Parathyroid adenoma (tissue), 2 donors: ENCODE data around the gene DNAAF5.
"Not testable (repeated sequence)": the region's sequence is repeated elsewhere in the genome, so short reads cannot be mapped to it uniquely, and the experiment has no call there.

Source experiments
- H2AFZ ChIP-seq: fragments of 300-600 bp; sonication (generic); one replicate; pipeline ENCODE4 v1.7.0; 2017; ENCODE audit warnings: antibody characterized with exemption, mild to moderate bottlenecking
- H3K27ac ChIP-seq: fragments of 300-600 bp; sonication (generic); one replicate; pipeline ENCODE4 v1.7.0; 2017
- H3K27me3 ChIP-seq: fragments of 300-600 bp; sonication (generic); one replicate; pipeline ENCODE4 v1.7.0; 2017; ENCODE audit warnings: low read length; ENCODE audit not compliant: control insufficient read depth, insufficient read depth
- H3K36me3 ChIP-seq: fragments of 300-600 bp; sonication (generic); one replicate; pipeline ENCODE4 v1.7.0; 2017; ENCODE audit warnings: low read length; ENCODE audit not compliant: control insufficient read depth, insufficient read depth
- H3K4me1 ChIP-seq: fragments of 300-600 bp; sonication (generic); one replicate; pipeline ENCODE4 v1.7.0; 2017; ENCODE audit warnings: control low read depth
- H3K4me2 ChIP-seq: fragments of 300-600 bp; sonication (generic); one replicate; pipeline ENCODE4 v1.7.0; 2017; ENCODE audit warnings: low read length
- H3K4me3 ChIP-seq: fragments of 300-600 bp; sonication (generic); one replicate; pipeline ENCODE4 v1.7.0; 2017; ENCODE audit warnings: low read depth, low read length
- H3K79me2 ChIP-seq: fragments of 300-600 bp; sonication (generic); one replicate; pipeline ENCODE4 v1.7.0; 2017; ENCODE audit warnings: control low read depth
- H3K9ac ChIP-seq: fragments of 300-600 bp; sonication (generic); one replicate; pipeline ENCODE4 v1.7.0; 2017; ENCODE audit warnings: mild to moderate bottlenecking
- H3K9me3 ChIP-seq: fragments of 300-600 bp; sonication (generic); one replicate; pipeline ENCODE4 v1.7.0; 2017; ENCODE audit warnings: low read length; ENCODE audit not compliant: control insufficient read depth
- TF ChIP-seq, protein P1 (sequence below): fragments of 300-600 bp; sonication (generic); IDR thresholded peaks from one replicate; pipeline ENCODE4 v1.7.0; 2017; ENCODE audit warnings: antibody characterized with exemption, mild to moderate bottlenecking
- donor health status: primary hyperparathyroidism.

Gene DNAAF5

DNA sequence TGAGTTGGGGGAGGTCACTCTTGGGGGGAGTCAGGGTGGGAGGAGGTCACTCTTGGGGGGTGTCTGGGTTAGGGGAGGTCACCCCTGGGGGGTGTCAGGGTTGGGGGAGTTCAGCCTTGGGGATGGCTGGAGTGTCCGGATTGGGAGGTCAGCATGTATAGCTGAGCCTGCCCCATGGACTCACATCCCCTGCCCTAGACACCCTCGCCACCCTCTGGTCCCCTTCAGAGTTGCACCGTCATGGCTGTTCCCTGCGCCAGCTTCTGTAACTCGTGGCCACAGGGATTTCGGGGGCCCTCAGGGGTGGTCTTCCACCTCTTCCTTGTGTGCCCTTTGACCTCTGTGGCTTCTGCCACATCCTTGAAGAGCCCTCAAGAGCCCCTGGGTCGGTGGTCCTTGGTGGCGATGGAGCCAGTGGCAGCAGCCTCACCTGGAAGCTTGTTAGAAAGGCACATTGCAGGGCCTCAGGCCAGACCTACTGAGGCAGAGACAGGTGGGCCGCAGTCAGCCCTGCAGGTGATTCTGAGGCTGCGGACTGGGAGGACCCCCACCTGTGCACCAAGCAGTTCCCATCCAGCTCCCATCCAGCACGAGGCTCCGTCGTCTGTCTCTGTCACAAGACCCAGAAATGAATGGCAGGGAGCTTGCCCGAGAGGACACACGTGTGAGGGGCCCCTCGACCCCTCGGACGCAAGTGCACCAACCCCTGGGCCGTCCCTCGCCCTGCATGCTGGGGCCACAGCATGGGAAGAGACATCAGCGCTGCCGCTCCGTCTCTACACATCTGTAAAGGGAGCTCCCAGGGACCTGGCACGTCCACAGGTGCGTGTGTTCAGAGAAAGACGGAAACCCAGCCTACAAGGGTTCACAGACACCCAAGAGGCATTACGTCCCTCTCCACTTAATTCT is 61.1 kb downstream of the DNAAF5 start:
- Histone ChIP-seq H3K27ac (no peak overlapping the region), H3K4me3 (no peak overlapping the region), H3K4me1 (no peaks in the 10 kb centered on the region), H3K79me2 (no peaks in the 10 kb centered on the region), H3K4me2 (no peak overlapping the region), H3K36me3 (no peaks in the 10 kb centered on the region), H3K9me3 (no peaks in the 10 kb centered on the region), H3K9ac (no peak overlapping the region), H2AFZ (no peak overlapping the region), H3K27me3 (no peaks in the 10 kb centered on the region)
- TF ChIP-seq, protein P1, sequence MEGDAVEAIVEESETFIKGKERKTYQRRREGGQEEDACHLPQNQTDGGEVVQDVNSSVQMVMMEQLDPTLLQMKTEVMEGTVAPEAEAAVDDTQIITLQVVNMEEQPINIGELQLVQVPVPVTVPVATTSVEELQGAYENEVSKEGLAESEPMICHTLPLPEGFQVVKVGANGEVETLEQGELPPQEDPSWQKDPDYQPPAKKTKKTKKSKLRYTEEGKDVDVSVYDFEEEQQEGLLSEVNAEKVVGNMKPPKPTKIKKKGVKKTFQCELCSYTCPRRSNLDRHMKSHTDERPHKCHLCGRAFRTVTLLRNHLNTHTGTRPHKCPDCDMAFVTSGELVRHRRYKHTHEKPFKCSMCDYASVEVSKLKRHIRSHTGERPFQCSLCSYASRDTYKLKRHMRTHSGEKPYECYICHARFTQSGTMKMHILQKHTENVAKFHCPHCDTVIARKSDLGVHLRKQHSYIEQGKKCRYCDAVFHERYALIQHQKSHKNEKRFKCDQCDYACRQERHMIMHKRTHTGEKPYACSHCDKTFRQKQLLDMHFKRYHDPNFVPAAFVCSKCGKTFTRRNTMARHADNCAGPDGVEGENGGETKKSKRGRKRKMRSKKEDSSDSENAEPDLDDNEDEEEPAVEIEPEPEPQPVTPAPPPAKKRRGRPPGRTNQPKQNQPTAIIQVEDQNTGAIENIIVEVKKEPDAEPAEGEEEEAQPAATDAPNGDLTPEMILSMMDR: no peak

DNA sequence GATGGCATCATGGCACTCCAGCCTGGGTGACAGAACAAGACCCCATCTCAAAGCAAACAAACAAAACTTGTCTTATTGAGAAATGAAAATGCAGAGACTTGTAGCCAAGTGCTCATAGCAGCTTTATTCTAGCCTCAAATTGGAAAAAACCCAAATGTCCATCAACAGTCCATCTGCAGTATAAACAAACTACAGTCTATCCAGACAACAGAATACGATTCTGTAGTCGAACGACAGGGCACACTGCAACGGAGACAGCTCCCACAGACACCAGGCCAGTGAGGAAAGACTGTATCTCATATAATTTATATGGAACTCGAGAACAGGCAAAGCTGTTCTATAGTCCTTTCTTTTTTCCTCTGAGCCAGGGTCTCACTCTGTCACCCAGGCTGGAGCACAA is 65.0 kb downstream of the DNAAF5 start:
- Histone ChIP-seq H3K27me3 (no peaks in the 10 kb centered on the region), H3K9me3 (no peaks in the 10 kb centered on the region), H3K4me2 (no peak overlapping the region), H2AFZ (no peak overlapping the region), H3K9ac (no peak overlapping the region), H3K27ac (no peak overlapping the region), H3K4me3 (no peak overlapping the region), H3K4me1 (no peaks in the 10 kb centered on the region), H3K79me2 (no peaks in the 10 kb centered on the region), H3K36me3 (no peaks in the 10 kb centered on the region)
- TF ChIP-seq, protein P1: no peak

DNA sequence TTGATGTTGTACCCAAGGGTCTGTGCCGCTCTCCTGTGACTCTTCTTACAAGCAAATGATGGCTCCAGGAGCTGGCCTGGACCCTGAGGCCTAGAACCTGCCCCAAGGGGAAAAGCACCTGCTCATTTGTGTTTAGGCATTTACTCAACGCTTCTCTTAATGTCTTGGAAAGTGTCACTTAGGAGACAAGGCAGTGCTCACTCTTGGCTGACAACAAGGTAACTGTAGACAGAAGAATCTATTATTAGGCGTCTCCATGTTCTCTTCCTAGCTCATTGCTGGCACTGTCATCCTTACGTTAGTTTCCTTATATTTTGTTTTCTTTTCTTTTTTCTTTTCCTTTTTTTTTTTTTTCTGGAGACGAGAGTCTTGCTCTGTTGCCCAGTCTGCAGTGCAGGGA is 67.7 kb downstream of the DNAAF5 start:
- H3K4me1 ChIP-seq: no peaks in the 10 kb centered on the region
- no peaks in the 10 kb centered on the region for H3K27me3 ChIP-seq
- TF ChIP-seq, protein P1: no peak
- H3K9ac ChIP-seq: no peak overlapping the region
- H3K79me2 ChIP-seq: no peaks in the 10 kb centered on the region
- no peaks in the 10 kb centered on the region for H3K36me3 ChIP-seq
- no peak overlapping the region for H2AFZ ChIP-seq
- no peak overlapping the region for H3K27ac ChIP-seq
- no peak overlapping the region for H3K4me3 ChIP-seq
- H3K4me2 ChIP-seq: no peak overlapping the region
- no peaks in the 10 kb centered on the region for H3K9me3 ChIP-seq

DNA sequence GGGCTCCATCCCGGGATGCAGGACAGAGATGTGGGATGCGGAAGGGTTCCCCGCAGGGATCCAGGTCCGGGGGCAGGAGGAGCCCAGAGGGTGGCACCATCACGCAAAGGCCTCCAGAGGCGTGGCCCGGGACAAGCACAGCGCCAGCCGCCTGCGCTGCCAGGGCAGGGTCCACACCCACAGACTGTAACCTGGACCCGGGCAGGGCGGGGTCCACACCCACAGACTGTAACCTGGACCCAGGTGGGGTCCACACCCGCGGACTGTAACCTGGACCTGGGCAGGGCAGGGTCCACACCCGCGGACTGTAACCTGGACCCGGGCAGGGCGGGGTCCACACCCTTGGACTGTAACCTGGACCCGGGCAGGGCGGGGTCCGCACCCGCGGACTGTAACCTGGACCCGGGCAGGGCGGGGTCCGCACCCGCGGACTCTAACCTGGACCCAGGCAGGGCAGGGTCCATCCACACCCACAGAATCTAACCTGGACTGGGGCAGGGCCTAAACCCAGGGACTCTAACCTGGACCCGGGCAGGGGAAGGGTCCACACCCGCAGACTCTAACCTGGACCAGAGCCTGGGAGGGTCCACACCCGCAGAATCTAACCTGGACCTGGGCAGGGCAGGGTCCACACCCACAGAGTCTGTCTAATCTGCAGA is 68.3 kb downstream of the DNAAF5 start:
- no peak overlapping the region for H3K4me3 ChIP-seq
- TF ChIP-seq, protein P1: no peak
- no peaks in the 10 kb centered on the region for H3K36me3 ChIP-seq
- no peaks in the 10 kb centered on the region for H3K79me2 ChIP-seq
- H3K27me3 ChIP-seq: no peaks in the 10 kb centered on the region
- H3K9me3 ChIP-seq: no peaks in the 10 kb centered on the region
- H3K9ac ChIP-seq: no peak overlapping the region
- no peak overlapping the region for H3K4me2 ChIP-seq
- no peak overlapping the region for H2AFZ ChIP-seq
- H3K27ac ChIP-seq: no peak overlapping the region
- H3K4me1 ChIP-seq: no peaks in the 10 kb centered on the region

DNA sequence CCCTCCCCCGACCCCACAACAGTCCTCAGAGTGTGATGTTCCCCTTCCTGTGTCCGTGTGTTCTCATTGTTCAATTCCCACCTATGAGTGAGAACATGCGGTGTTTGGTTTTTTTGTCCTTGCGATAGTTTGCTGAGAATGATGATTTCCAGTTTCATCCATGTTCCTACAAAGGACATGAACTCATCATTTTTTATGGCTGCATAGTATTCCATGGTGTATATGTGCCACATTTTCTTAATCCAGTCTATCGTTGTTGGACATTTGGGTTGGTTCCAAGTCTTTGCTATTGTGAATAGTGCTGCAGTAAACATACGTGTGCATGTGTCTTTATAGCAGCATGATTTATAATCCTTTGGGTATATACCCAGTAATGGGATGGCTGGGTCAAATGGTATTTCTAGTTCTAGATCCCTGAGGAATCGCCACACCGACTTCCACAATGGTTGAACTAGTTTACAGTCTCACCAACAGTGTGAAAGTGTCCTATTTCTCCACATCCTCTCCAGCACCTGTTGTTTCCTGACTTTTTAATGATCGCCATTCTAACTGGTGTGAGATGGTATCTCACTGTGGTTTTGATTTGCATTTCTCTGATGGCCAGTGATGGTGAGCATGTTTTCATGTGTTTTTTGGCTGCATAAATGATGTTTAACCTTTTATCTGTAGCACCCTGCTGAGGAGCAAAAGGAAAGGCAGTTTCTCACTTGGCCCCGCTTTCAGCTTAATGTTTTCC is 70.1 kb downstream of the DNAAF5 start:
- H3K9ac ChIP-seq, H3K36me3 ChIP-seq, H3K9me3 ChIP-seq, H3K4me1 ChIP-seq, H3K27me3 ChIP-seq, H2AFZ ChIP-seq, H3K27ac ChIP-seq, H3K4me2 ChIP-seq, H3K79me2 ChIP-seq, H3K4me3 ChIP-seq: not testable (repeated sequence)
